Tongue (tissue), 2 donors: Measurements from ENCODE around the gene PRM3. TPM values are rescaled to one million over a fixed set of nuclear protein-coding genes. Genes with fewer than 3 reads are reported as not detected.

Experiments
- DNase-seq: peaks from one replicate; pipeline ENCODE4 v3.0.0-alpha.2; 2015
- total RNA-seq: library from RNA; depleted of rRNA; stranded (reverse); fragments of >200 nt; gene quantifications from one replicate; pipeline ENCODE4 v1.2.3, GENCODE V29; 2014

PRM3 gene
- not detected for total RNA-seq

GRCh38 chr16:11272921-11273720, at the start of gene PRM3:
Gene PRM3 (minus strand): TSS chr16:11273629. CDS start chr16:11273595, 34 bp downstream.
- no peak for DNase-seq

GRCh38 chr16:11322823-11323222, 49.4 kb upstream of the PRM3 start:
- DNase-seq, result no peak

- no peak for DNase-seq
Measured at GRCh38 chr16:11321662-11322061, 48.2 kb upstream of the PRM3 start.

GRCh38 chr16:11320170-11320569, 46.7 kb upstream of the PRM3 start:
- DNase-seq, result no peak

GRCh38 chr16:11319529-11320146, 46.2 kb upstream of the PRM3 start:
- DNase-seq, result peak; percentile 57

GRCh38 chr16:11318817-11319216, 45.4 kb upstream of the PRM3 start:
- DNase-seq, result no peak

GRCh38 chr16:11316331-11317015, 43.0 kb upstream of the PRM3 start:
- DNase-seq, result no peak

- DNase-seq, result peak; percentile 61
Measured at GRCh38 chr16:11315510-11315909, 42.1 kb upstream of the PRM3 start.

GRCh38 chr16:11314309-11314894, 41.0 kb upstream of the PRM3 start:
- DNase-seq, result no peak

GRCh38 chr16:11313493-11314308, 40.3 kb upstream of the PRM3 start:
- no peak for DNase-seq

GRCh38 chr16:11312718-11313492, 39.5 kb upstream of the PRM3 start:
- no peak for DNase-seq

- no peak for DNase-seq
Measured at GRCh38 chr16:11310997-11311561, 37.6 kb upstream of the PRM3 start.

- DNase-seq, result no peak
Measured at GRCh38 chr16:11310634-11310977, 37.2 kb upstream of the PRM3 start.

- no peak for DNase-seq
Measured at GRCh38 chr16:11309895-11310633, 36.6 kb upstream of the PRM3 start.

GRCh38 chr16:11308493-11309283, 35.3 kb upstream of the PRM3 start:
- no peak for DNase-seq

- DNase-seq, result no peak
Measured at GRCh38 chr16:11307639-11308492, 34.4 kb upstream of the PRM3 start.

- no peak for DNase-seq
Measured at GRCh38 chr16:11306997-11307638, 33.7 kb upstream of the PRM3 start.

GRCh38 chr16:11306381-11306780, 33.0 kb upstream of the PRM3 start:
- DNase-seq, result no peak
